Immature natural killer cell (primary cell): ENCODE results near the gene AAGAB. TPM values are rescaled to one million over a fixed set of nuclear protein-coding genes. Genes with fewer than 3 reads are reported as not detected.
"Not testable (repeated sequence)": the region's sequence is repeated elsewhere in the genome, so short reads cannot be mapped to it uniquely, and the experiment has no call there.

Experiments
- DNase-seq, 3 donors: peaks; one replicate each; pipeline ENCODE4 v3.0.0; 2022; ENCODE audit warnings: mixed read lengths in 1 of 3
- H3K27ac Mint-ChIP-seq, 6 donors: one replicate each; pipeline ENCODE4 v1.8.0; 2020; ENCODE audit warnings: mixed read lengths in 6 of 6, mild to moderate bottlenecking in 5 of 6, inconsistent platforms in 4 of 6, moderate library complexity in 3 of 6
- H3K27me3 Mint-ChIP-seq, 3 donors: one replicate each; pipeline ENCODE4 v1.8.0; 2020 to 2021; ENCODE audit warnings: low read depth in 3 of 3, mild to moderate bottlenecking in 3 of 3, mixed read lengths in 3 of 3, moderate library complexity in 3 of 3, inconsistent platforms in 1 of 3
- H3K36me3 Mint-ChIP-seq, 3 donors: one replicate each; pipeline ENCODE4 v1.8.0; 2020; ENCODE audit warnings: mixed read lengths in 3 of 3, inconsistent platforms in 2 of 3, mild to moderate bottlenecking in 2 of 3
- H3K4me1 Mint-ChIP-seq, 2 donors: one replicate each; pipeline ENCODE4 v1.8.0; 2020; ENCODE audit warnings: inconsistent platforms in 2 of 2, mild to moderate bottlenecking in 2 of 2, mixed read lengths in 2 of 2, moderate library complexity in 1 of 2
- H3K4me3 Mint-ChIP-seq, 5 donors: one replicate each; pipeline ENCODE4 v1.8.0; 2020; ENCODE audit warnings: mild to moderate bottlenecking in 5 of 5, mixed read lengths in 5 of 5, inconsistent platforms in 3 of 5, moderate library complexity in 3 of 5
- H3K9me3 Mint-ChIP-seq, 6 donors: one replicate each; pipeline ENCODE4 v1.8.0; 2020; ENCODE audit warnings: mild to moderate bottlenecking in 6 of 6, mixed read lengths in 6 of 6, inconsistent platforms in 4 of 6, moderate library complexity in 3 of 6
- polyA plus RNA-seq, 3 donors: library from polyadenylated mRNA; unstranded; fragments of 300-500 nt; fragmentation: Illumina TruSeq; gene quantifications; one replicate each; pipeline ENCODE4 v1.2.3, GENCODE V29; 2021

Gene AAGAB, protein sequence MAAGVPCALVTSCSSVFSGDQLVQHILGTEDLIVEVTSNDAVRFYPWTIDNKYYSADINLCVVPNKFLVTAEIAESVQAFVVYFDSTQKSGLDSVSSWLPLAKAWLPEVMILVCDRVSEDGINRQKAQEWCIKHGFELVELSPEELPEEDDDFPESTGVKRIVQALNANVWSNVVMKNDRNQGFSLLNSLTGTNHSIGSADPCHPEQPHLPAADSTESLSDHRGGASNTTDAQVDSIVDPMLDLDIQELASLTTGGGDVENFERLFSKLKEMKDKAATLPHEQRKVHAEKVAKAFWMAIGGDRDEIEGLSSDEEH
- 10 to 100 TPM; 55.5 to 77.0 (median 59.1) TPM for polyA plus RNA-seq

DNA sequence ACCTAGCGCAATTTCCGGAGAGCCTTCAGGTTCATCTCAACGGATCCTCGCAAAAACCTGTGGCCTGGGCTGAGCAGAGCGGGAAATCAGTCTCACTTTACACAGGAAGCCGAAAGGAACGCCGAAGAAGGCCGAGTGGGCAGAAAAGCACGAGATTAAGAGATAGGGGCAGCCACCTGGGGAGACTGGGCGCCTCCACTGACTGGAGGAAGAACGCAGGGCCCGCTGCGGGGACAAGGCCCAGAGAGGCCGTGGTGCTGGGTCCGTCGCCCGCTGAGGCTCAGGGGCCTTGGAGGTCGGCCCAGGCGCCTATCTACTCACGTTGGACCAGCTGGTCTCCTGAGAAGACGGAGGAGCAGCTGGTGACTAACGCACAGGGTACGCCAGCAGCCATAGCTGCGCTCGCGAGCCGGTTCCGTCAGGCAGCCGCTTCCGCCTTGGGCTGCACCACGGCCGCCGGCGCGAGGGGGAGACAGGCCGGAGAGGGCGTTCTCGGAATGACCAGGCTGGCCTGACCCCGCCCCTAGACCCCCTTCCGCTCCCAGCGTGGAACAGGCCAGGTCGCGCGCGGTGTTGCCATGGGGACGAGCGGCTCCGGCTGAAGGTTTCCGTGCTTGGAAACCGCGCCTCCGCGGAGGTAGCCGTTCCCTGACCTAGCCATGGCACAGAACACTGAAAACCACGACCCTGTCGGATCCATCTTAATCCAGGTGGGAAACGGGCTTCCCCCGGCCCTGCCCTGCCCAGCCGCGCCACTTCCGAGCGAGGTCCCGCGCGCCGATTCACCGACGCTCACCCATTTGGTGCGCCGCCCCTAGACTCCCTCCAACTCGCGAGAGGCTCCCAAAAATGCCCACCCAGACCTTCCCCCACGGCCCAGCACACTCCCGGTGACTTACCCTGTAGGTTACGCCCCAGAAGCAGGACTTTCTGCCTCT is at the start of gene AAGAB, which contains the start of gene IQCH:
TSS of gene AAGAB (minus strand) at position 424 of the 938 bp plus-strand sequence. CDS start at position 394, 30 bp downstream.
TSS of gene IQCH (plus strand) at position 549 of the 938 bp plus-strand sequence. CDS start at position 660, 111 bp downstream.
- Mint-ChIP-seq H3K4me3 (peak within 1 kb of the TSS; percentile 98 to 100 (median 99)), H3K27me3 (peaks cover 0 to 5% (median 5%) of the 10 kb centered on the region in 3 donors), H3K4me1 (peaks cover 33 to 46% of the 10 kb centered on the region in 2 donors), H3K36me3 (no peaks in the 10 kb centered on the region), H3K9me3 (no peaks in the 10 kb centered on the region), H3K27ac (peak within 1 kb of the TSS; percentile 91 to 99 (median 98))
- peak; percentile 98 to 99 (median 99) for DNase-seq

DNA sequence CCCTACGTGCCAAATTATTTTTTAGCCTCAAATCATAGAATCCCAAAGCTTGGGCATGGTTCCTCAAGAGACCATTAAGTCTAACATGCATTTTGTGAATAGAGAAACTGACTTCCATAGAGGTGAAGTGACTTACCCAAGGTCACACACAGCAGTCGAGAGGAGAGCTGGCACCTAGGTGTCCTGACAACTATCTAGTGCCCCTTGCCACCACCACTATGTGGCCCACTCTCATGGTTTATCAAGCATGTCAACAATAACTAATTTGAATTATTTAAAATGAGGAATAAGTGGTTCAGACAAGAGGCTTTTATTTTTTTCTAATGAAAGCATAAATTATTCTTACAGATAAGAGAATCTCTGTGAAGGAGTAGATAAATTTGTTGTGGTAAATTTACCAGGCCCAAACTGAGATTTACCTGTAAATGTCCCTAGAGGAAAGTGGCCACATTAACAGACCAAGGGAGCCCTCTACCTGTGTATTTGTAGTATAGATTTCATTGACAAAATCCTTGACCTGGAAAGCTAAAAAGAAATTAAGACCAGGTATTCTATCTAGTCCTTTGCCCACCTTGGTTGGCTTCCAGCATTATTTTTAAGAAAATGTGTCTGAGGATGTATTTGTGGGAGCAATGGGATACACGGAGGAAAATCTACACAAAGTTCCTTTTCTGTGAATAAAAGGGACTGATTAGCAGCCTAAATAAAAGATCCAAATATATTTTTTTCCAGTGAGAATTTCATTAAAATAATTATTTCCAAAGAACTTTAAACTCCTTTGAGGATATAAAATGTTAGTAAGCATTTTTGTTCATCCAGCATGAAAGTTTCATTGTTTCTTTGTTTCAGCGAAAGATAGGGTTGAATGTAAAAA is 49.3 kb upstream of the AAGAB start:
- H3K27me3 Mint-ChIP-seq, result peaks cover 1 to 6% (median 2%) of the 10 kb centered on the region in 3 donors
- no peaks in the 10 kb centered on the region for H3K9me3 Mint-ChIP-seq
- H3K4me1 Mint-ChIP-seq, result no peaks in the 10 kb centered on the region
- no peak overlapping the region for H3K27ac Mint-ChIP-seq
- H3K4me3 Mint-ChIP-seq, result no peak overlapping the region
- peak; percentile 31 to 53 (median 43) for DNase-seq
- no peaks in the 10 kb centered on the region for H3K36me3 Mint-ChIP-seq

DNA sequence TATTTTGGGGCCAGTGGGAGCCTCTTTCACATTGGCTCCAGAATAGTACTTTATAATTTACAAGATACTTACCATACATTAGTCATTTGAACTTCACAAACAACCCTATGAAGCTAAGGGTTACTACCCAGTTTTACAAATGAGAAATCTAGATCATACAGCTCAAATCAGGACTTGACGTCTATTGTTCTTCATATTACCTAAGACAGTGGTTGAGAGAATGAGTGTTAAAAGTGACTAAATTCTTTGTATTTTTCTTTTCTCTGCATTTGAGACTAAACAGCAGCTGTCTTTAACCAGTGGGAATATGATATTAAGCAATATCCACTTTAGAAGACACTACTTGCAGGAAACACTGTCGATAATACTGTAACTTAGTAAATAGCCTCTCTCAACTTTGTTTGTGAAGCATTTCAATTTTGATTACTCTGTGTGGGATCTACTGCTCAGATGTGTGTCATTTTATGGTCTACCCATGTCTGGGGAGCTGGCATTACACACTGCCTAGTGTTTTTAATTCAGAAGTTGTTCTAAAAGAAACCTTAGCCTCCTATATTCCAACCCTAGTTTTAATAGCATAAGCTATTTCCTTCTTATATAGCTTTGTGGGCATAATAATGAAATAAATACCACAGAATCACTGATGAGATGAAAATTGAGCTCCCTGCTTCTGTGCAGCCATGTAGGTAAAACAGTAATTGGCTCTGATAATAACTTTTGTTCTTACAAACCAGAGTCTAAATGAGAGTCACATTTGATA is 46.0 kb upstream of the AAGAB start:
- Mint-ChIP-seq H3K4me1 (no peaks in the 10 kb centered on the region), H3K27me3 (peaks cover 1 to 7% (median 6%) of the 10 kb centered on the region in 3 donors), H3K36me3 (no peaks in the 10 kb centered on the region), H3K4me3 (no peak overlapping the region), H3K27ac (no peak overlapping the region), H3K9me3 (no peaks in the 10 kb centered on the region)
- no peak for DNase-seq

DNA sequence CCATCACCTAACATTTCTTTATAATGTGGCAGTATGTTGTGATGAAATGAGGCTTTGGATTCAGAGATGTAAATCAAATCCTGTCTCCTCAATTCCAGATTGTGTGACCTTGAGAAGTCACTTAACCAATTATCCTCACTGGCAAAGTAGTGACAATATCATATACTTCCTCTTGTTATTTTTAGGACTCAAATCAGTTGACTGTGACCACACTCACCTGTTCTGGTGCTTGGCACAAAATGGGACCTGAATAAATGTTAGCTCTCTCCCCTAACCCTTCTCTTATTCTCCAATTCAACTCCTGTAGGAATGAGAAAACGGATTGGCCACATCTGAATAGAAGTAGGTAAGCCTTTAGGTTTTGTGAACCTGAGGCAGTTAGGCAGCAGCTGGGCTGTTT is 42.2 kb upstream of the AAGAB start:
- no peak overlapping the region for H3K4me3 Mint-ChIP-seq
- H3K4me1 Mint-ChIP-seq, result no peaks in the 10 kb centered on the region
- no peaks in the 10 kb centered on the region for H3K36me3 Mint-ChIP-seq
- H3K27ac Mint-ChIP-seq, result no peak overlapping the region
- no peaks in the 10 kb centered on the region for H3K9me3 Mint-ChIP-seq
- DNase-seq, result no peak
- H3K27me3 Mint-ChIP-seq, result peaks cover 1 to 5% (median 3%) of the 10 kb centered on the region in 3 donors

DNA sequence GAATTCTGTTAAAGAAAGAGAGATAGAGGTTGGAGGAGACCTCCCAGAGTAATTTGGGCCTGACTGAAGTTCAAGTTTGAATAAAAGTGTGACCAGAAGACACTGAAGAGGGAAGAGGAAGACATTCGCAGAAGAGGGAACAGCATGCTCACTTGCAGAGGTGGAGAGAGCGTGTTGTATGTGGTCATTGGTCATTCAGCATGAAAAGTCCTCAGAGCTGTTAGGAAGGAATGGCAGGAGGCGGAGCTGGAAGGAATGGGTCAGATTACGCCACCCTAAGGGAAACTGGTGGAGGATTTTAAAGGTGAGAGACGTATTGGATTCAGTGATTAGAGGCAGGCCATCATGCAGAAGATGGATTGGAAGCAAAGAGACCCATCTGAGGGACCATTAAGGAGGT is 41.7 kb upstream of the AAGAB start:
- no peak overlapping the region for H3K27ac Mint-ChIP-seq
- H3K36me3 Mint-ChIP-seq, result no peaks in the 10 kb centered on the region
- H3K4me1 Mint-ChIP-seq, result no peaks in the 10 kb centered on the region
- no peaks in the 10 kb centered on the region for H3K9me3 Mint-ChIP-seq
- peaks cover 1 to 5% (median 5%) of the 10 kb centered on the region in 3 donors for H3K27me3 Mint-ChIP-seq
- no peak overlapping the region for H3K4me3 Mint-ChIP-seq
- no peak for DNase-seq

DNA sequence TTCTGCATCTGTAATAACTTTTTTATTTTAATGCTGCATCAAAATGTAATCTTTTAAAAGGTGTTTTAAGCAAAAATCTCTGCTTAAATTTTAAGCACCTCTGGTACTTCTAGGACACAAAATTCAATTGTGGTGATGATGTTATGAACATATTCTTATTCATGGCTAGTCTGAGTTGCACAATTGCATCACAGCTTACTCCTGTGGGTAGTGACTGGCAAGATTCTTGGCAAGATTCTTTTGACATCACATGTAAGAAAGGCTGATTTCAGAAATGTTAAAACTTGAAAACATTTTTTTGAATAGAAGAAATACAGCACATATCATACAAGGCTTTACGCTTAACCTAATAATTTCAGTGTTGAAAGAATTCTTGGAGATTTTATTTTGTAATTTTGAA is 35.9 kb upstream of the AAGAB start:
- peaks cover 1 to 5% (median 2%) of the 10 kb centered on the region in 3 donors for H3K27me3 Mint-ChIP-seq
- no peak for DNase-seq
- no peak overlapping the region for H3K4me3 Mint-ChIP-seq
- no peaks in the 10 kb centered on the region for H3K4me1 Mint-ChIP-seq
- no peaks in the 10 kb centered on the region for H3K36me3 Mint-ChIP-seq
- no peak overlapping the region for H3K27ac Mint-ChIP-seq
- H3K9me3 Mint-ChIP-seq, result peaks cover 0 to 2% (median 0%) of the 10 kb centered on the region in 6 donors

DNA sequence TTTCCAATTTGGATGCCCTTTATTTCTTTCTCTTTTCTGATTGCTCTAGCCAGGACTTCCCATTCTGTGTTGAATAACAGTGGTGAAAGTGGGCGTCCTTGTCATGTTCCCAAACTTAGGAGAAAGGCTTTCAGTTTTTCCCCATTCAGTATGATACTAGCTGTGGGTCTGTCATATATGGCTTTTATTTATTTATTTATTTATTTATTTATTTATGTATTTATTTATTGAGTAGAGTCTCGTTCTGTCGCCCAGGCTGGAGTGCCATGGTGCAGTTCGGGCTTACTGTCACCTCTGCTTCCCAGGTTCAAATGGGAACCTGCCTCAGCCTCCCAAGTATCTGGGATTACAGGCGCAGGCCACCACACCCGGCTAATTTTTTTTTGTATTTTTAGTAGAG is 31.9 kb upstream of the AAGAB start:
- H3K36me3 Mint-ChIP-seq, H3K9me3 Mint-ChIP-seq, H3K27ac Mint-ChIP-seq, DNase-seq, H3K4me3 Mint-ChIP-seq, H3K4me1 Mint-ChIP-seq, H3K27me3 Mint-ChIP-seq: not testable (repeated sequence)

DNA sequence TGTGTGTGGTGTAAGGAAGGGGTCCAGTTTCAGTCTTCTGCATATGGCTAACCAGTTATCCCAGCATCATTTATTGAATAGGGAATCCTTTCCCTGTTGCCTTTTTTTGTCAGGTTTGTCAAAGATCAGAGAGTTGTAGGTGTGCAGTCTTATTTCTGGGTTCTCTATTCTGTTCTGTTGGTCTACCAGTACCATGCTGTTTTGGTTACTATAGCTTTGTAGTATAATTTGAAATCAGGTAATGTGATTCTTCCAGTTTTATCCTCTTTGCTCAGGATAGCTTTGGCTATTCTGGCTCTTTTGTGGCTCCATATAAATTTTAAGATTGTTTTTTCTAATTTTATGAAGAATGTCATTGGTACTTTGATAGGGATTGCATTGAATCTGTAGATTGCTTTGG is 31.2 kb upstream of the AAGAB start:
- not testable (repeated sequence) for H3K4me1 Mint-ChIP-seq, H3K4me3 Mint-ChIP-seq, H3K36me3 Mint-ChIP-seq, DNase-seq, H3K9me3 Mint-ChIP-seq, H3K27ac Mint-ChIP-seq, H3K27me3 Mint-ChIP-seq

DNA sequence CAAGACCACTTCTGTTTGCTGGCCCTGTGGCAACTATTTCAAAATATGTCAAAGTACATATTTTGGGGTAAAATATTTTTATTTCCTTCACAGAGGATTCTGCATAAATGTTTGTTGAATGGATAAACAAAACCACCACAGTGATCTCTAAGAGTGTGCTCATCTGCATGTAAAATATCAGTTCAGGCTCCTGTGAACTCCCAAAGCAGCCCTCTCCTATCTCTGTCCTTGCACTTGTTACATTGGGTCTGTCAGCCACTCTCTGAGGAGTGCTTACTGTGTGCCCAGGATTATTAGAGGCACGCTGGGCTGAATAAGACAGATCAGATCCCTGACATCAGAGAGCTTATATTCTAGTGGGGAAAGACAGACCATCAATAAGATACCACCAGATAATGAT is 27.3 kb upstream of the AAGAB start:
- peaks cover 0 to 2% (median 2%) of the 10 kb centered on the region in 3 donors for H3K27me3 Mint-ChIP-seq
- H3K27ac Mint-ChIP-seq, result no peak overlapping the region
- no peak for DNase-seq
- H3K36me3 Mint-ChIP-seq, result no peaks in the 10 kb centered on the region
- H3K9me3 Mint-ChIP-seq, result peaks cover 0 to 3% (median 0%) of the 10 kb centered on the region in 6 donors
- H3K4me1 Mint-ChIP-seq, result no peaks in the 10 kb centered on the region
- no peak overlapping the region for H3K4me3 Mint-ChIP-seq

DNA sequence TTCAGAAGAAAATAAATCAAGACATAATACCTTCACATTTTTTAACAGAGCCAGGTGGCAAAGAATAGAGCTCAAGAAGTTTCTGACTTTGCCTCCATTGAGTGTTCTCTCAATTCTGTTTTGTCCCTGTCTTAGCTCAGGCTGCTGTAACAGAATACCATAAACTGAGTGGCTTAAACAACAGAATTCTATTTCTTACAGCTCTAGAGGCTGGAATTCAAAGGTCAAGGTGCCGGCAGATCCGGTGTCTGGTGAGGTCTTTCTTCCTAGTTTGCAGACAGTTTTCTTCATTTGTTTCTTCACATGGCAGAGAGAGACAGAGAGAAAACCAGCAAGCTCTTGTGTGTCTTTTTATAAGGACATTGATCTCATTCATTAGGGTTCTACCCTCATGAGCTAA is 25.8 kb upstream of the AAGAB start:
- Mint-ChIP-seq H3K36me3 (no peaks in the 10 kb centered on the region), H3K4me3 (no peak overlapping the region), H3K27me3 (peaks cover 0 to 2% (median 0%) of the 10 kb centered on the region in 3 donors), H3K27ac (no peak overlapping the region), H3K9me3 (no peaks in the 10 kb centered on the region), H3K4me1 (no peaks in the 10 kb centered on the region)
- DNase-seq, result no peak

DNA sequence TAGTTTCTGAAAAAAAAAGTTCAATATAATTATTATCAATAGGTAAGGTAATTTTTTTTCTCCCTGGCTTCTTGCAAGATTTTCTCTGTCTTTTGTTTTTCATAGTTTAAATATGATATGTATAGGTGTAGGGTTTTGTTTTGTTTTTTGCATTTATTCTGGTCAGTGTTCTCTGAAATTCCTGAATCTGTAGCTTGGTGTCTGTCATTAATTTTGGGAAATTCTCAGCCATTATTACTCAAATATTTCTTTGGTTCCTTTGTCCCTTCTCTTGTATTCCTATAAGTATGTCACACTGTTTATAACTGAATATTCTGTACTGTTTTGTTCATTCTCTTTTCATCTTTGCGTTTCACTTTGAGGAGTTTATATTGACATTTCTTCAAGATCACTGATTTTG is 22.2 kb upstream of the AAGAB start:
- no peak overlapping the region for H3K27ac Mint-ChIP-seq
- DNase-seq, result no peak
- peaks cover 8 to 15% (median 11%) of the 10 kb centered on the region in 6 donors for H3K9me3 Mint-ChIP-seq
- H3K4me3 Mint-ChIP-seq, result no peak overlapping the region
- H3K27me3 Mint-ChIP-seq, result peaks cover 0 to 6% (median 2%) of the 10 kb centered on the region in 3 donors
- no peaks in the 10 kb centered on the region for H3K4me1 Mint-ChIP-seq
- H3K36me3 Mint-ChIP-seq, result peaks cover 0 to 10% (median 0%) of the 10 kb centered on the region in 3 donors

DNA sequence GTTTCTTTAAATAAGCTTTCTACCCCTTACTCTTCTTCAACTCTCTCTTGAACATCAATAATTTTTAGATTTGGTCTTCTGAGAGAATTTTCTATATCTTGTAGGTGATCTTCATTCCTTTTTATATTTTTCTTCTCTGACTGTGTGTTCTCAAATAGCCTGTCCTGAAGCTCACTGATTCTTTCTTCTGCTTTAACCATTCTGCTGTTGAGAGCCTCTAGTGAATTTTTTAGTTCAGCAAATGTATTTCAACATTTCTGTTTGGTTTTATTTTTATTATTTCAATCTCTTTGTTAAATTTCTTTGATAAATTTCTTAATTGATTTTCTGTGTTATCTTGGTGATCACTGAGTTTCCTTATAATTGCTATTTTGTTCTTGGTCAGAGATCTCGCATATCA is 19.8 kb upstream of the AAGAB start:
- peaks cover 0 to 6% (median 2%) of the 10 kb centered on the region in 3 donors for H3K27me3 Mint-ChIP-seq
- H3K27ac Mint-ChIP-seq, result no peak overlapping the region
- no peak for DNase-seq
- peaks cover 0 to 10% (median 0%) of the 10 kb centered on the region in 3 donors for H3K36me3 Mint-ChIP-seq
- peaks cover 8 to 15% (median 11%) of the 10 kb centered on the region in 6 donors for H3K9me3 Mint-ChIP-seq
- no peak overlapping the region for H3K4me3 Mint-ChIP-seq
- H3K4me1 Mint-ChIP-seq, result no peaks in the 10 kb centered on the region
